Smooth muscle cell (in vitro differentiated cells): ENCODE results near the gene RIPOR2. TPM values are rescaled to one million over a fixed set of nuclear protein-coding genes. Genes with fewer than 3 reads are reported as not detected.

Experiments
- DNase-seq: peaks from one replicate; lab custom pipeline; 2025; ENCODE audit not compliant: unreplicated experiment; lab: John Stamatoyannopoulos, UW
- H2AFZ ChIP-seq: fragments of 200-600 bp; sonication (generic); 2 replicates; pipeline ENCODE4 v1.6.0; 2016; ENCODE audit warnings: antibody characterized with exemption, low read depth, mild to moderate bottlenecking
- H3F3A ChIP-seq: fragments of 200-600 bp; sonication (generic); 2 replicates; pipeline ENCODE4 v1.6.0; 2017; ENCODE audit warnings: antibody characterized with exemption, low read depth
- H3K27ac ChIP-seq: fragments of 200-600 bp; sonication (generic); 2 replicates; pipeline ENCODE4 v1.5.1; 2016; ENCODE audit warnings: low read depth, mild to moderate bottlenecking
- H3K27me3 ChIP-seq: fragments of 200-600 bp; sonication (generic); 2 replicates; pipeline ENCODE4 v1.6.1; 2016; ENCODE audit warnings: low read depth, mild to moderate bottlenecking
- H3K36me3 ChIP-seq: fragments of 200-600 bp; sonication (generic); 2 replicates; pipeline ENCODE4 v1.5.1; 2016; ENCODE audit warnings: low read depth
- H3K4me1 ChIP-seq: fragments of 200-600 bp; sonication (generic); 2 replicates; pipeline ENCODE4 v1.5.1; 2016; ENCODE audit warnings: low read depth
- H3K4me2 ChIP-seq: fragments of 200-600 bp; sonication (generic); 2 replicates; pipeline ENCODE4 v1.6.0; 2016; ENCODE audit warnings: mild to moderate bottlenecking
- H3K4me3 ChIP-seq: fragments of 200-600 bp; sonication (generic); 2 replicates; pipeline ENCODE4 v1.5.1; 2016; ENCODE audit warnings: mild to moderate bottlenecking
- H3K79me2 ChIP-seq: fragments of 200-600 bp; sonication (generic); 2 replicates; pipeline ENCODE4 v1.6.0; 2016; ENCODE audit warnings: low read depth, mild to moderate bottlenecking
- H3K9ac ChIP-seq: fragments of 200-600 bp; sonication (generic); 2 replicates; pipeline ENCODE4 v1.6.0; 2016; ENCODE audit warnings: low read depth
- H3K9me3 ChIP-seq: fragments of 200-600 bp; sonication (generic); replicated peaks from 2 replicates; pipeline ENCODE4 v1.5.1; 2016; ENCODE audit warnings: low read depth
- H4K20me1 ChIP-seq: fragments of 200-600 bp; sonication (generic); 2 replicates; pipeline ENCODE4 v1.6.0; 2016; ENCODE audit warnings: low read depth
- WGBS: methylation state at CpG from one replicate; pipeline ENCODE4 v1.1.7; 2016; ENCODE audit warnings: low lambda C conversion rate; 5-methylcytosine and 5-hydroxymethylcytosine counted together
- polyA plus RNA-seq: library from polyadenylated mRNA; unstranded; fragments of >200 nt; fragmentation: Nextera tagmentation; extraction: Ambion mirVana; gene quantifications from 2 replicates; pipeline ENCODE4 v1.2.1, GENCODE V29; 2016
- total RNA-seq: library from RNA; depleted of rRNA; stranded (reverse); fragments of >200 nt; gene quantifications from 2 replicates; pipeline ENCODE4 v1.2.3, GENCODE V29; 2014
- TF ChIP-seq, protein P1 (sequence below): fragments of 200-600 bp; sonication (generic); IDR thresholded peaks from 2 replicates; pipeline ENCODE4 v1.5.1; 2017; ENCODE audit warnings: borderline replicate concordance, mild to moderate bottlenecking, antibody characterized with exemption; ENCODE audit not compliant: insufficient read depth, poor library complexity, severe bottlenecking

Gene RIPOR2
- total and polyA plus RNA-seq, 2 experiments from 2014 or later = 2.3 to 5.6 TPM

DNA sequence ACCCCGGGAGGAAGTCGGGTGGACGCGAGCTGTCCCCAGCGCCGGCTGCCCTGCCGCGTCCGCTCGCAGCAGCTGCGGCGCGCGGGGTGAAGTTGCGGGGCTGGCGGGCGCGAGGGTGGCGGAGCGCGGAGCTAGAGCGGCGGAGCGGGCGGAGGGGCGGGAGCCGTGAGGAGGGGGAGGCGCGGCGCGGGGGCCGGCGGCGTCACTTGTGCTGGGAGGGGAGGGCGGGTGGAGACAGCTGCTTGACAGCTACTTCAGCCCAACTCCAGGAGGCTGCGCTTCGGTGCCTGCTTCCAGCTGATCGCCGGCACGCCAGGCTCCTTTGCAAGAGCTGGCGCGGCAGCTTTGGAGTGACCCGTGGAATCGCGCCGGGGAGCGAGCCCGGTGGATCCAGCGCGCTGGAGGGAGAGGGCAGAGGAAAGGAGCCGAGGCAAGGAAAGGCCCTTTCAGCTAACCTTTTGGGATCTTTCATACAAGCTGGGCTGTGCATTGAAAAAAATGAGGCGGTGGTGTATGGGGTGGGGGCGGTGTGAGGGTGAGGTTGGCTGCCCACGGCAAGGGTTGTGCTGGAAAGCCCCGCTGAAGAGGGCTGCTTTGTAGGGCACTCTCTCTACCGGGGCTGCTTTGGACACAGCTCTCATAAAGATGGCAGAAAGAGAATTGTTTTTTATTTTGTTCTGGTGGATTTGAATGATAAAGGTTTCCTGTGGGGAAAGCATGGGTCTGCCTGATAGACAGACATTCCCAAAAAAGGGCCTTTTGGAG is 24.6 kb downstream of the RIPOR2 start:
- TF ChIP-seq, protein P1, sequence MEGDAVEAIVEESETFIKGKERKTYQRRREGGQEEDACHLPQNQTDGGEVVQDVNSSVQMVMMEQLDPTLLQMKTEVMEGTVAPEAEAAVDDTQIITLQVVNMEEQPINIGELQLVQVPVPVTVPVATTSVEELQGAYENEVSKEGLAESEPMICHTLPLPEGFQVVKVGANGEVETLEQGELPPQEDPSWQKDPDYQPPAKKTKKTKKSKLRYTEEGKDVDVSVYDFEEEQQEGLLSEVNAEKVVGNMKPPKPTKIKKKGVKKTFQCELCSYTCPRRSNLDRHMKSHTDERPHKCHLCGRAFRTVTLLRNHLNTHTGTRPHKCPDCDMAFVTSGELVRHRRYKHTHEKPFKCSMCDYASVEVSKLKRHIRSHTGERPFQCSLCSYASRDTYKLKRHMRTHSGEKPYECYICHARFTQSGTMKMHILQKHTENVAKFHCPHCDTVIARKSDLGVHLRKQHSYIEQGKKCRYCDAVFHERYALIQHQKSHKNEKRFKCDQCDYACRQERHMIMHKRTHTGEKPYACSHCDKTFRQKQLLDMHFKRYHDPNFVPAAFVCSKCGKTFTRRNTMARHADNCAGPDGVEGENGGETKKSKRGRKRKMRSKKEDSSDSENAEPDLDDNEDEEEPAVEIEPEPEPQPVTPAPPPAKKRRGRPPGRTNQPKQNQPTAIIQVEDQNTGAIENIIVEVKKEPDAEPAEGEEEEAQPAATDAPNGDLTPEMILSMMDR = no peak
- DNase-seq = peak; percentile 19
- H3K36me3 ChIP-seq = no peaks in the 10 kb centered on the region
- H3K9me3 ChIP-seq = no peaks in the 10 kb centered on the region
- H2AFZ ChIP-seq = peak overlapping the region; percentile 86
- peaks cover 10% of the 10 kb centered on the region for H3F3A ChIP-seq
- peak overlapping the region; percentile 70 for H3K4me3 ChIP-seq
- 1% methylated on average over 39 of the region's 56 CpGs for WGBS
- peak overlapping the region; percentile 99 for H3K4me2 ChIP-seq
- peaks cover 10% of the 10 kb centered on the region for H3K4me1 ChIP-seq
- no peak overlapping the region for H3K27ac ChIP-seq
- H3K9ac ChIP-seq = peak overlapping the region; percentile 20
- H3K27me3 ChIP-seq = peaks cover 7% of the 10 kb centered on the region
- H3K79me2 ChIP-seq = no peaks in the 10 kb centered on the region
- no peaks in the 10 kb centered on the region for H4K20me1 ChIP-seq

DNA sequence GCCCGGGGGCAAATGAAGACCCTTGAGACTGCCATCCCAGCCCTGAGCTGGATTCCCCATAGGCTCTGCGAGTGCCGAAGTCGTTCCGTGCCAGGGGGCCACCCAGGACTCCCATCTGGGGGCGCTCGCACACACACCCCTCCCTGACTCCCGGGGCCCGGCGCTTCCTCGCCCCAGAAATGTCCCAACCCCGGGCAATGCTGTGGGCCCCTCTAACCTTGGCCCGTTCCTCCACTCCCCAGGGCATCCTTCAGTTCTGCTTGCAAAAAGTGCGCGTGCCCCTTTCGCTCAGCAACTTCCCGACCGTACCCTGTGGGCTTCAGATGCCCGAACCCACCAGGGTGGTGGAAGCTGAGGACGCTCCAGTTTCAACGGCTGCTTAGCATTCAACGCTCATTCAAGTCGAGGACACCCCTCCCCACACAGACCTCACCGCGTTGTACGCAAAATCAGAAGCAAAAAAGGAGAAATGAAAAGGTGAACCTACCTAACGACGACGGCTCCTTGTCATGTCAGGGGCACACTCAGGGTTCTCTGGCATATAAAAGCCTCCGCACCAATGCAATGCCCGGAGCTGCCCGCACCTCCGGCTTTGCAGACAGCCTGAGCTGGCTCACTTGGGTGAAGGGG is 25.3 kb downstream of the RIPOR2 start:
- H2AFZ ChIP-seq = peak overlapping the region; percentile 86
- H3K9me3 ChIP-seq = no peaks in the 10 kb centered on the region
- H3F3A ChIP-seq = peaks cover 10% of the 10 kb centered on the region
- no peak for DNase-seq
- TF ChIP-seq, protein P1 = peak; percentile 2
- WGBS = 2% methylated on average over 31 of the region's 33 CpGs
- H3K4me1 ChIP-seq = peaks cover 10% of the 10 kb centered on the region
- H3K4me2 ChIP-seq = peak overlapping the region; percentile 99
- peak overlapping the region; percentile 70 for H3K4me3 ChIP-seq
- H3K79me2 ChIP-seq = no peaks in the 10 kb centered on the region
- peaks cover 7% of the 10 kb centered on the region for H3K27me3 ChIP-seq
- H4K20me1 ChIP-seq = no peaks in the 10 kb centered on the region
- H3K27ac ChIP-seq = no peak overlapping the region
- no peaks in the 10 kb centered on the region for H3K36me3 ChIP-seq
- peak overlapping the region; percentile 4 for H3K9ac ChIP-seq

DNA sequence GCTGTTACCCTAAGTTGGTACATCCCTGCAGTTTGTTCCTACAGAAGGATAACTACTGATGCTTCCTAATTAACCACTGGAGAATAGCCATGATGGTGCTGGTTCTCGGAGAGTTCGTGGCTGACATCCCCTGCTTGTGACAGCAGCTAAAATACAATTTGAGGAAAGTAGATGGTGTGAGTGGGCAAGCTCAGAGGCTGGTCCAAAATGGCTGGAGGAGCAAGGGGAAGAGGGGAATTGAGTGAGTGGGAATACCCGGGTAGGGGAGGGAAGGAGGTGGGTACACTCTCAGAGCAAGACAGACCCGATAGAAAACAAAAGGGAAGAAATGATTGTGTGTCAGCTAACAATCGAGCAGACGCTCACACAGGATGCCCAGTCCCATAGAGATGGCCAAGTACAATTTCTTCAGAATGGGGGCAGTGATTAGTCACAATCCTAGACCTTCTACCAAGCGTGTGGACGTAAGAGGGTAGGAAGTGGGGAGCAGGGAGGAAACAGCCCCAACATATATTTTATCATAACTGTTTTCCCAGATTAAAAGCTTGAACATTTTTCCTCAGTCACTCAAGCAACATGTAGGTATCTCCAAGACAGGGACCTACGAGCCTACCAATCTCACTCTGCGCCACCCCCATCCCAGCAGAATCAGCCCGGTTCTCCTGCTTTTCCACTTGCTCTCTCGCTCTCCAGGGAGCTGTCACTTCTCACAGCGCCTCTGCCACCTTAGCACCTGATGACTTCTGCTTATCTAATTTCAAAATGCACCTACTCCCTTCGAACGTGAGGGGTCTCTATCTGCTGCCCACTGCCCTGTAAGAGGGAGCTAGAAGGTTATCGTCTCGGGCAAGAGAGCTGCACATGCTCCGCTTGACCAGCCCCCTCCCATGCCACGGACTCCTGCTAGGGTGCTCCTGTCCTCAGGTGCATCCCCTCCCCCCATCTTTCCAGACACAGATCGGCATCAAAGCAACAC is 26.2 kb downstream of the RIPOR2 start:
- Histone ChIP-seq H3K9ac (no peak overlapping the region), H3K27ac (no peak overlapping the region), H2AFZ (no peak overlapping the region), H3K36me3 (no peaks in the 10 kb centered on the region), H3K4me1 (peaks cover 10% of the 10 kb centered on the region), H3F3A (peaks cover 10% of the 10 kb centered on the region), H3K4me3 (peak overlapping the region; percentile 70), H3K9me3 (no peaks in the 10 kb centered on the region), H3K79me2 (no peaks in the 10 kb centered on the region), H4K20me1 (no peaks in the 10 kb centered on the region), H3K4me2 (peak overlapping the region; percentile 99), H3K27me3 (peaks cover 7% of the 10 kb centered on the region)
- TF ChIP-seq, protein P1 = no peak
- no peak for DNase-seq
- WGBS = 53% methylated on average over 20 of the region's 20 CpGs
